Measurements from ENCODE around the gene SUGCT. TPM values are rescaled to one million over a fixed set of nuclear protein-coding genes. Genes with fewer than 3 reads are reported as not detected.

The SUGCT gene
- total and polyA plus RNA-seq, 2 of the 8 experiments (the other 6 are each of a cell fraction or from before 2014, with no cell fraction given) = 2.8 to 5.4 TPM

GRCh38 chr7:40859076-40859475 lies 724.3 kb downstream of the SUGCT start:
- Histone ChIP-seq H3K4me3 (ENCODE audit: extremely low read depth in 1 of 4, insufficient read depth in 2 of 4, low read depth in 3 of 4, low read length in 4 of 4) (no peak overlapping the region), H4K20me1 (replicated peaks in 1 of 2; ENCODE audit: control insufficient read depth in 1 of 2, insufficient read depth in 2 of 2, low read length in 2 of 2) (no peaks in the 10 kb centered on the region), H2BK15ac (ENCODE audit: low read length) (no peak overlapping the region), H2BK5ac (ENCODE audit: low read depth, low read length) (no peak overlapping the region), H2AK5ac (ENCODE audit: low read depth, low read length) (no peak overlapping the region), H3K18ac (ENCODE audit: extremely low read depth, low read length) (no peak overlapping the region), H3K36me3 (ENCODE audit: control insufficient read depth in 2 of 4, insufficient read depth in 4 of 4, low read length in 3 of 4) (no peaks in the 10 kb centered on the region), H3K4me2 (ENCODE audit: insufficient read depth in 1 of 2, low read depth in 2 of 2, low read length in 2 of 2) (no peak overlapping the region), H3K9ac (replicated peaks in 1 of 4; ENCODE audit: extremely low read depth in 1 of 4, low read depth in 3 of 4, low read length in 3 of 4) (no peak overlapping the region), H3K4me1 (replicated peaks in 1 of 4; ENCODE audit: control insufficient read depth in 3 of 4, insufficient read depth in 4 of 4, low read length in 3 of 4) (no peaks in the 10 kb centered on the region), H2BK120ac (replicated peaks; ENCODE audit: low read depth, low read length) (no peak overlapping the region), H3K23me2 (ENCODE audit: low read depth, low read length) (no peaks in the 10 kb centered on the region), H2AFZ (ENCODE audit: low read length) (no peak overlapping the region), H4K91ac (replicated peaks; ENCODE audit: insufficient read length, low read length) (no peak overlapping the region), H3K79me2 (ENCODE audit: control insufficient read depth in 1 of 2, insufficient read depth in 2 of 2, low read length in 2 of 2) (no peaks in the 10 kb centered on the region), H3K4ac (replicated peaks; ENCODE audit: insufficient read length, low read depth, low read length) (no peak overlapping the region), H3K27me3 (replicated peaks in 1 of 4; ENCODE audit: control insufficient read depth in 3 of 4, extremely low read depth in 1 of 4, insufficient read depth in 3 of 4, low read length in 3 of 4) (no peaks in the 10 kb centered on the region), H2BK12ac (ENCODE audit: low read depth, low read length) (no peak overlapping the region), H3K56ac (replicated peaks; ENCODE audit: insufficient read length, low read depth, low read length) (no peak overlapping the region), H2BK20ac (ENCODE audit: low read length) (no peak overlapping the region), H3K27ac (ENCODE audit: low read depth, low read length) (no peak overlapping the region), H4K8ac (ENCODE audit: extremely low read depth, insufficient read depth, low read length) (no peak overlapping the region), H3K14ac (ENCODE audit: insufficient read length) (no peak overlapping the region), H3K79me1 (ENCODE audit: low read depth, low read length) (no peaks in the 10 kb centered on the region), H4K5ac (ENCODE audit: insufficient read length, low read depth, low read length) (no peak overlapping the region), H3K23ac (ENCODE audit: insufficient read length) (no peak overlapping the region), H3K9me3 (ENCODE audit: insufficient read depth in 2 of 2, low read depth in 1 of 2, low read length in 1 of 2) (no peaks in the 10 kb centered on the region)
- CTCF ChIA-PET (ENCODE audit: partially characterized antibody) = interaction anchor here (1.5 kb wide), 1 partner anchor 31 kb away, joined by 3 read pairs; no protein-coding TSS in a partner anchor
- POLR2A ChIA-PET (ENCODE audit: partially characterized antibody) = no interaction called here
- FAIRE-seq = no peak
- TF ChIP-seq RXRA (IDR thresholded peaks at IDR 0.05; ENCODE audit: insufficient read depth, low read depth, low read length) = no peak
- TF ChIP-seq POLR2AphosphoS5 (IDR thresholded peaks at IDR 0.05; ENCODE audit: low read depth, low read length) = no peak
- no peak for TF ChIP-seq ASH2L (IDR thresholded peaks at IDR 0.05; ENCODE audit: low read length)
- no peak for TF ChIP-seq PHF8 (conservative IDR thresholded peaks at IDR 0.05; ENCODE audit: low read depth, low read length)
- TF ChIP-seq EP300 (IDR thresholded peaks at IDR 0.05; ENCODE audit: borderline replicate concordance in 1 of 2, low read depth in 2 of 2, low read length in 2 of 2) = no peak
- no peak for TF ChIP-seq RNF2 (IDR thresholded peaks at IDR 0.05; ENCODE audit: borderline replicate concordance, low read depth, low read length, missing control alignments, poor library complexity, severe bottlenecking)
- TF ChIP-seq MAFK (IDR thresholded peaks at IDR 0.05; ENCODE audit: low read depth, low read length) = no peak
- no peak for TF ChIP-seq ZNF274 (IDR thresholded peaks at IDR 0.05; ENCODE audit: borderline replicate concordance, extremely low read depth, low read length)
- TF ChIP-seq SIX5 (IDR thresholded peaks at IDR 0.05; ENCODE audit: low read depth, low read length) = no peak
- WGBS, 2 experiments (ENCODE audit: extremely low coverage in 1 of 2, insufficient coverage in 1 of 2, insufficient read length in 1 of 2, insufficient replicate concordance in 2 of 2, low coverage in 1 of 2, low lambda C conversion rate in 2 of 2, missing lambda C conversion rate in 1 of 2) = 96% methylated on average over 2 of the region's 2 CpGs; no CpG with 5 or more reads in 1 of the 2 experiments
- no peak for DNase-seq (ENCODE audit: low read depth in 1 of 2, low spot score in 2 of 2)
